Measurements from ENCODE around the gene HERPUD2.
A peak's percentile ranks its signal among the peaks of the same experiment; 100 is the strongest.

Gene HERPUD2

DNA sequence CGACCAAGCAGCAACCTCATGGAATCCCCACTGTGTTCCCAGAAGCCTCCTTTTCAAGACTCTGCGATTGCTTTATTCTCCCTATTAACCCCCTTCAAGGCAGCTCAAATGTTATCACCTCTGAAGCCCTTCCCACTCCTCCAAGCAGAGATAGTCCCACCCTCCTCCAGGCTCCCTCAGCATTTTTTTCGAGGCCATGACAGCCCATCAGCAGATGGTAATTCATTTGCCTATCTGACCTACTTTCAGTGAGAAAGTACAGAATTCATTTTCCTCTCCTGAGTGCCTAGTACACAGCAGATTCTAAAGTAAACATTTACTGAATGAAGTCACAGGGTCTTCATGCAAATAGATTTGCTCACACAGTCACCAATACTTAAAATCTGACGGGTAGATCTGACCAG, 47.8 kb downstream of the HERPUD2 start:
- no peak overlapping the region for H3K4me3 ChIP-seq (ENCODE audit: low read length)
- no peak for TF ChIP-seq CTCF (conservative IDR thresholded peaks at IDR 0.05; ENCODE audit: low read depth, low read length)
- DNase-seq (ENCODE audit: low read depth), result no peak

GRCh38 chr7:35646289-35647023, 48.5 kb downstream of the HERPUD2 start:
- TF ChIP-seq CTCF (conservative IDR thresholded peaks at IDR 0.05; ENCODE audit: low read depth, low read length), result no peak
- no peak for DNase-seq (ENCODE audit: low read depth)
- no peak overlapping the region for H3K4me3 ChIP-seq (ENCODE audit: low read length)

GRCh38 chr7:35645691-35646090, 49.2 kb downstream of the HERPUD2 start:
- no peak for TF ChIP-seq CTCF (conservative IDR thresholded peaks at IDR 0.05; ENCODE audit: low read depth, low read length)

GRCh38 chr7:35630024-35630972, 64.6 kb downstream of the HERPUD2 start:
- DNase-seq (ENCODE audit: low read depth), result no peak

More at GRCh38 chr7:35645691-35646090, 49.2 kb downstream of the HERPUD2 start:
- DNase-seq (ENCODE audit: low read depth), result no peak
- no peak overlapping the region for H3K4me3 ChIP-seq (ENCODE audit: low read length)

DNA sequence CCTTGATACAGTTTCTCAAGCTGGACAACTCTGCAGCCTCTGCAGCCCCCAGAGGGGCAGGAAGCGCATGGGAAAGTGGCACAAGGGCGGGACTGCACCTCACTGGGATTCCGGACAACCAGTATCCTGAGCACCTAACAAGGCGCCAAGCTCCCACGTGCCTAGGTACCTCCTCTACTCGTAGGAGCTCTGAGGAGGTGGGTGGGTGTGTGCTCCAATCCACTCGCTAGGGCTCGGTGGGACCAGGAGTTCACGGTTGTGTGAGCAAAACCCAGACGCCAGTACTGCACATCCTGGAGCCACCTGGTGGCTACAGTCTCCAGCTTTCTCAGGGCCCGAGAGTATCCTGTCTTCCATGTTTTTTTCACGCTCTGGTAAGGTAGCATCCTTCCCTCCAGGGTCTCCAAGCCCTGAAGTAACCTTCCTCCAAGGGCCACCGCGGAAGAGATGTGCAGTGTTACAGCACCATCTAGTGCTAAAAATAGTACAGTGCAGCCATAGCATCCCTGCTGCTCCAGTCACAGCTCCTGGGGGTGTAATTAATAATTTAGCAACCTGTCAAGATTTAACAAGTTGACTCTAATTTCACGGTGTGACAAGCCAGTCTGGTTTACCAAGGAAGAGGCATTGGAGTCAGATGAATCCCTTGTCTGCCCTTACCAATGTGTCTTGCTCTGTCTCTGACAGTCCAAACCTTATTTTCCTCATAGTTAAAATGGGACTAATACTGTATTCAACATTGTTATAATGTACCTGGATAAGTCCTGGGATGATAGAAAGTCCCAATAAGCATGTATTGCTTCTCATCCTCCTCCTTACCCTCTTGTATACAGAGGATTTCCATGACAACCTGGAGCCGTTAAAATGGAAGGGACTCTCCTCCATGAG, 70.4 kb downstream of the HERPUD2 start:
- H3K4me3 ChIP-seq (ENCODE audit: low read length), result no peak overlapping the region
- TF ChIP-seq CTCF (conservative IDR thresholded peaks at IDR 0.05; ENCODE audit: low read depth, low read length), result peak; percentile 86
- DNase-seq (ENCODE audit: low read depth), result no peak

More at GRCh38 chr7:35630024-35630972, 64.6 kb downstream of the HERPUD2 start:
- no peak for TF ChIP-seq CTCF (conservative IDR thresholded peaks at IDR 0.05; ENCODE audit: low read depth, low read length)
- no peak overlapping the region for H3K4me3 ChIP-seq (ENCODE audit: low read length)

DNA sequence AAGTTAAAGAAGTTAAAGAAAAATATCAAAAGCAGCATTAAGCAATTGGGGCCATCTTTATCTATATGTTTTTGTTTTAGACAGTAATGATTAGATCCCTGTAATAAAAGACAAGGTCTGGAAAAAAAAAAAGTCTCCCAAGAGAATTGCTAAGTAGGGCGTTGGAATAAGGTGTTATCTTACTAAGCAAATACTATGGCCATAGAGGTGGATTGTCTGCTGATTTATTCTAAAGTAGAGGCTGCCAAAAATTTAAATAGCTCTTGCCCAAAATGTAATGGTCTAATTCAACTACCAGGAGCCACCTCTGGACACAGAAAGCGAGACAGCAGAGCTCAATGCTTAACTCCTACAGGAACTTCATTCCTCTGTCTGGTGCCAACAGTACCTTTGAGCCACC, 71.6 kb downstream of the HERPUD2 start:
- DNase-seq (ENCODE audit: low read depth), result no peak
- no peak overlapping the region for H3K4me3 ChIP-seq (ENCODE audit: low read length)
- no peak for TF ChIP-seq CTCF (conservative IDR thresholded peaks at IDR 0.05; ENCODE audit: low read depth, low read length)

Data from retinal pigment epithelial cell (primary cell).